Upper lobe of right lung (tissue), 1 donor: ENCODE results near the gene TEX2. TPM values are rescaled to one million over a fixed set of nuclear protein-coding genes. Genes with fewer than 3 reads are reported as not detected.

Experiments used
- ATAC-seq: fragments of 200-7000 bp; cut with Tn5 transposase; one replicate; pipeline ENCODE4 v1.9.1; 2020; ENCODE audit warnings: mild to moderate bottlenecking, moderate library complexity
- DNase-seq: peaks from one replicate; pipeline ENCODE4 v3.0.0-alpha.2; 2020
- H3K27ac ChIP-seq: fragments of 200-600 bp; one replicate; pipeline ENCODE4 v1.8.0; 2022
- H3K27me3 ChIP-seq: fragments of 200-600 bp; one replicate; pipeline ENCODE4 v1.8.0; 2022; ENCODE audit warnings: mild to moderate bottlenecking
- H3K36me3 ChIP-seq: fragments of 200-600 bp; one replicate; pipeline ENCODE4 v1.8.0; 2022
- H3K4me1 ChIP-seq: fragments of 200-600 bp; one replicate; pipeline ENCODE4 v1.8.0; 2022
- H3K4me3 ChIP-seq: fragments of 200-600 bp; one replicate; pipeline ENCODE4 v1.8.0; 2022; ENCODE audit warnings: mild to moderate bottlenecking
- H3K9me3 ChIP-seq: fragments of 200-600 bp; one replicate; pipeline ENCODE4 v1.8.0; 2022
- CTCF ChIP-seq: fragments of 200-600 bp; IDR thresholded peaks from one replicate; pipeline ENCODE4 v1.8.0; 2022; ENCODE audit warnings: antibody characterized with exemption
- intact Hi-C: fragments of 100-400 bp; cut with DNase I; formaldehyde crosslinking; loops from one replicate; pipeline ENCODE4 v1.11.0; 2022
- total RNA-seq: library from RNA; stranded (reverse); fragmentation: NEBNext Ultra II Directional; extraction: Animal tissue kit (Norgen Biotek cat#: 25700); gene quantifications from one replicate; pipeline ENCODE4 v1.2.1, GENCODE V29; 2021
- donor health status: DM: no; HTN: yes; CAD: no; lungs with severe emphysema.

The TEX2 gene
- total RNA-seq, 1 donor from 2014 or later = 50.6 TPM

DNA sequence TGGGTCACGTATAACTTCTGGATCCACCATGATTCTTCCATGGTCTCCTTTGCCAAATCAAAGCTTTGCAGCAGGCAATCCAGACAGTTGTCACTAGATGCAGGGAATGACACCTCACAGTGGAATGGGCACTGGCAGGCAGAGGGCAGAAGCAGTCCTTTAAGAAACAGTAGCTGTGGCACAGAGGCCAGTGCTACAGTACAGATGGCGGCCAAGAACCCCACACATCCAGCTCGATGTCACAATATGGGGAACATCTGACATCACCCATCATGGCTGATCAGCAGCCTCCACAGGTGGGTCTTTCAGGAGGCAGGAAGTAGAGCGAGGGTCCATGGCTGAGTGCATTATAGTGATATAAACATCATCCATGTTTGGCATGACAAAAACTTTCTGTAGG is 114.4 kb downstream of the TEX2 start:
- H3K27ac ChIP-seq = peak overlapping the region; percentile 98
- TF ChIP-seq CTCF = no peak
- H3K27me3 ChIP-seq = no peaks in the 10 kb centered on the region
- H3K4me1 ChIP-seq = peaks cover 43% of the 10 kb centered on the region
- no peaks in the 10 kb centered on the region for H3K9me3 ChIP-seq
- ATAC-seq (no peak), DNase-seq (no peak)
- no peak overlapping the region for H3K4me3 ChIP-seq
- intact Hi-C loops = no loop called here
- peaks cover 25% of the 10 kb centered on the region for H3K36me3 ChIP-seq

DNA sequence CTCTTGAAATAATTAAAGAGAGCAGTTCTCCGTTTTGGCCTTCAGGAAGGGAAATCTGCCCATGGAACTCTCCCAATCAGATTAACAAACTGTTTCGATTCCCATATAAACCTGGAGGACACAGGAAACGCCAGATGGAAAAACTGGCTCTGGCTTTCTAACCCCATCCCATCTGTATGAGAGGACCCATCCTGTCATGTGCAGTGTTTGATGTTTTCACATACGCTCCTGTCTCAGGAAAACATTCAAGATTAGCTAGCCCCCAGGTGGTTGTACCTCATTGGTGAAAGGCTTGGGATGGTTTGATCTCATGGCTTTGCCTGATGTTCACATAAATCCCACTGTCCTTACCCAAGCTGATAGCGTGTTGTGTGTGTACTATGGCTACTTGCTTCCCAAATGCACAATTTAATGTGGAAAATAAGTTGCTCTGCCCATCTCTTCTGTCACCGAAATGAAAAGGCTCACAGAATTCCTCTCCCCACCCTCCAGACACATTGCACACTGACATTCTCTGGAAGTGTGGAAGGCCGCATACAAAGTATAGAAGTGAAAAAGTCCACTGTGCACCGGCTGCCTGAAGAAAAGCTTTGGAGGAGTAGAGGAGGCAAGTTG is 114.9 kb downstream of the TEX2 start:
- ATAC-seq (no peak), DNase-seq (no peak)
- TF ChIP-seq CTCF = no peak
- Histone ChIP-seq H3K4me1 (peaks cover 37% of the 10 kb centered on the region), H3K27me3 (no peaks in the 10 kb centered on the region), H3K9me3 (no peaks in the 10 kb centered on the region), H3K36me3 (peaks cover 25% of the 10 kb centered on the region), H3K4me3 (no peak overlapping the region), H3K27ac (peak overlapping the region; percentile 98)
- intact Hi-C loops = no loop called here

DNA sequence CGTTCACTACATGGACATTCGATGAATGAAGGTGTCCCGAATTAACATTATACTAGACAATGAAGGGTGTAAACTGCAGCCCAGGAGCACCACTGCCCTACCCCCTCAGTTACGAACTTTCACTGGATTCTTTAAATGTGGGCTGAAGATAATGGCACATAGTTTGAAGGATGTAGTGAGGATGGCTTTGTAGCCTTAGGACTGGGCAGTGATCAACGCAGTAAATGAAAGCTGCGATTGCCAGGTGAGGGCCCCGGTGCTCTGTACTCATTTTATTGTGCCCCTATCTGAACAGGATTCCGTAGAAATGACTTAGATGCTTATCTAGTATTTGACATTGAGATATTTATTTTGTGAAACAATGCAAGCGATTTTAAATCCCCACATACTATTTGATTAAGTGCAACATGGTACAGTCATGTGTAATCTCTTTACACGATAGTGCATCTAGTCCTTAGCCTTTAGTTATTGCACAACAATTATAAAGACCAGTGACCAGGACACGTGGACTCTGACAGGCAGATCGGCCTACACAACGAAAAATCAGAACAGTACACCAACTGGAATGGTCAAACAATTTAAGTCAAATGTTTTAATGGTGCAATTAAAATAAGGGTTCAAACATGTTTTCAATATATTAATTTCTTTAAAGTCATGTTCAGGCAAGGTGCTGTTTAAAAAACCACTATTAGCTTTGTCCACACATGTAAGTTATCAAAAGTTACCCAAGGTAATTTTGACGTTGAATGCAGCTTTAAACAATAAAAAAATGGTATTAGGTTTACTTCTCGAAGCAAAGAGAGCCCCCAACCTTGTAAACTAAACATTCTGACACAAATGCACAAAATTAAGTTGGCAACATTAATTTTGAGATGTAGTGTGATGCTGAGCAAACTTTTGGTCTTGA is 115.7 kb downstream of the TEX2 start:
- Histone ChIP-seq H3K4me1 (peaks cover 32% of the 10 kb centered on the region), H3K9me3 (no peaks in the 10 kb centered on the region), H3K36me3 (peaks cover 21% of the 10 kb centered on the region), H3K27me3 (no peaks in the 10 kb centered on the region), H3K4me3 (peak overlapping the region; percentile 93), H3K27ac (peak overlapping the region; percentile 98)
- ATAC-seq (peak; percentile 9), DNase-seq (no peak)
- intact Hi-C loops = no loop called here
- no peak for TF ChIP-seq CTCF

GRCh38 chr17:64146418-64147109 is 116.5 kb downstream of the TEX2 start:
- Histone ChIP-seq H3K27me3 (no peaks in the 10 kb centered on the region), H3K9me3 (no peaks in the 10 kb centered on the region), H3K4me1 (peaks cover 28% of the 10 kb centered on the region), H3K36me3 (peaks cover 20% of the 10 kb centered on the region), H3K27ac (peak overlapping the region; percentile 98), H3K4me3 (peak overlapping the region; percentile 93)
- intact Hi-C loops = no loop called here
- ATAC-seq = peak; percentile 51
- peak; percentile 82 for DNase-seq
- TF ChIP-seq CTCF = no peak

- peak; percentile 11 for TF ChIP-seq CTCF
- intact Hi-C loops = no loop called here
Observed at GRCh38 chr17:64145751-64146417, 117.2 kb downstream of the TEX2 start.

More at GRCh38 chr17:64145751-64146417, 117.2 kb downstream of the TEX2 start:
- H3K9me3 ChIP-seq = no peaks in the 10 kb centered on the region
- peaks cover 27% of the 10 kb centered on the region for H3K4me1 ChIP-seq
- H3K27me3 ChIP-seq = no peaks in the 10 kb centered on the region
- H3K36me3 ChIP-seq = peaks cover 20% of the 10 kb centered on the region
- H3K27ac ChIP-seq = peak overlapping the region; percentile 98
- ATAC-seq (peak; percentile 97), DNase-seq (peak; percentile 96)
- peak overlapping the region; percentile 93 for H3K4me3 ChIP-seq
